ENCODE results near the gene FAH. TPM values are rescaled to one million over a fixed set of nuclear protein-coding genes. Genes with fewer than 3 reads are reported as not detected.

FAH gene
- total and polyA plus RNA-seq, 2 experiments from 2014 or later = 16.3 to 20.3 TPM

DNA sequence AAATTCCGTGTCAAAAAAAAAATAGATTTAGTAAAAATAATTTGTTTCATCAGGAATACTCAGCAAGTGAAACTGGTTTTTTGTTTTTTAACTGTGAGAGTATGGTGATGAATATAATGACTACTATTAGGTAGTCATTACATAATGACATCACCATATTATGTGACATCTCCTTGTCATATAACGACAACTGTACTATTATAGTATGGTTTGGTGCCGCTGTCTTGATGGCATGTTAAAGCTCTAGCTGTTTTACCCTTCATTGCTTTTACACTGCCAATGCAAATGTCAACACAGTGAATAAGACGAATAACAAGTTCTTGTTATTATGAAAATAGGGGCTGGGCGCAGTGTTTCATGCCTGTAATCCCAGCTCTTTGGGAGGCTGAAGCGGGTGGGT, 45.6 kb upstream of the FAH start (continued):
- TF ChIP-seq, protein P1, sequence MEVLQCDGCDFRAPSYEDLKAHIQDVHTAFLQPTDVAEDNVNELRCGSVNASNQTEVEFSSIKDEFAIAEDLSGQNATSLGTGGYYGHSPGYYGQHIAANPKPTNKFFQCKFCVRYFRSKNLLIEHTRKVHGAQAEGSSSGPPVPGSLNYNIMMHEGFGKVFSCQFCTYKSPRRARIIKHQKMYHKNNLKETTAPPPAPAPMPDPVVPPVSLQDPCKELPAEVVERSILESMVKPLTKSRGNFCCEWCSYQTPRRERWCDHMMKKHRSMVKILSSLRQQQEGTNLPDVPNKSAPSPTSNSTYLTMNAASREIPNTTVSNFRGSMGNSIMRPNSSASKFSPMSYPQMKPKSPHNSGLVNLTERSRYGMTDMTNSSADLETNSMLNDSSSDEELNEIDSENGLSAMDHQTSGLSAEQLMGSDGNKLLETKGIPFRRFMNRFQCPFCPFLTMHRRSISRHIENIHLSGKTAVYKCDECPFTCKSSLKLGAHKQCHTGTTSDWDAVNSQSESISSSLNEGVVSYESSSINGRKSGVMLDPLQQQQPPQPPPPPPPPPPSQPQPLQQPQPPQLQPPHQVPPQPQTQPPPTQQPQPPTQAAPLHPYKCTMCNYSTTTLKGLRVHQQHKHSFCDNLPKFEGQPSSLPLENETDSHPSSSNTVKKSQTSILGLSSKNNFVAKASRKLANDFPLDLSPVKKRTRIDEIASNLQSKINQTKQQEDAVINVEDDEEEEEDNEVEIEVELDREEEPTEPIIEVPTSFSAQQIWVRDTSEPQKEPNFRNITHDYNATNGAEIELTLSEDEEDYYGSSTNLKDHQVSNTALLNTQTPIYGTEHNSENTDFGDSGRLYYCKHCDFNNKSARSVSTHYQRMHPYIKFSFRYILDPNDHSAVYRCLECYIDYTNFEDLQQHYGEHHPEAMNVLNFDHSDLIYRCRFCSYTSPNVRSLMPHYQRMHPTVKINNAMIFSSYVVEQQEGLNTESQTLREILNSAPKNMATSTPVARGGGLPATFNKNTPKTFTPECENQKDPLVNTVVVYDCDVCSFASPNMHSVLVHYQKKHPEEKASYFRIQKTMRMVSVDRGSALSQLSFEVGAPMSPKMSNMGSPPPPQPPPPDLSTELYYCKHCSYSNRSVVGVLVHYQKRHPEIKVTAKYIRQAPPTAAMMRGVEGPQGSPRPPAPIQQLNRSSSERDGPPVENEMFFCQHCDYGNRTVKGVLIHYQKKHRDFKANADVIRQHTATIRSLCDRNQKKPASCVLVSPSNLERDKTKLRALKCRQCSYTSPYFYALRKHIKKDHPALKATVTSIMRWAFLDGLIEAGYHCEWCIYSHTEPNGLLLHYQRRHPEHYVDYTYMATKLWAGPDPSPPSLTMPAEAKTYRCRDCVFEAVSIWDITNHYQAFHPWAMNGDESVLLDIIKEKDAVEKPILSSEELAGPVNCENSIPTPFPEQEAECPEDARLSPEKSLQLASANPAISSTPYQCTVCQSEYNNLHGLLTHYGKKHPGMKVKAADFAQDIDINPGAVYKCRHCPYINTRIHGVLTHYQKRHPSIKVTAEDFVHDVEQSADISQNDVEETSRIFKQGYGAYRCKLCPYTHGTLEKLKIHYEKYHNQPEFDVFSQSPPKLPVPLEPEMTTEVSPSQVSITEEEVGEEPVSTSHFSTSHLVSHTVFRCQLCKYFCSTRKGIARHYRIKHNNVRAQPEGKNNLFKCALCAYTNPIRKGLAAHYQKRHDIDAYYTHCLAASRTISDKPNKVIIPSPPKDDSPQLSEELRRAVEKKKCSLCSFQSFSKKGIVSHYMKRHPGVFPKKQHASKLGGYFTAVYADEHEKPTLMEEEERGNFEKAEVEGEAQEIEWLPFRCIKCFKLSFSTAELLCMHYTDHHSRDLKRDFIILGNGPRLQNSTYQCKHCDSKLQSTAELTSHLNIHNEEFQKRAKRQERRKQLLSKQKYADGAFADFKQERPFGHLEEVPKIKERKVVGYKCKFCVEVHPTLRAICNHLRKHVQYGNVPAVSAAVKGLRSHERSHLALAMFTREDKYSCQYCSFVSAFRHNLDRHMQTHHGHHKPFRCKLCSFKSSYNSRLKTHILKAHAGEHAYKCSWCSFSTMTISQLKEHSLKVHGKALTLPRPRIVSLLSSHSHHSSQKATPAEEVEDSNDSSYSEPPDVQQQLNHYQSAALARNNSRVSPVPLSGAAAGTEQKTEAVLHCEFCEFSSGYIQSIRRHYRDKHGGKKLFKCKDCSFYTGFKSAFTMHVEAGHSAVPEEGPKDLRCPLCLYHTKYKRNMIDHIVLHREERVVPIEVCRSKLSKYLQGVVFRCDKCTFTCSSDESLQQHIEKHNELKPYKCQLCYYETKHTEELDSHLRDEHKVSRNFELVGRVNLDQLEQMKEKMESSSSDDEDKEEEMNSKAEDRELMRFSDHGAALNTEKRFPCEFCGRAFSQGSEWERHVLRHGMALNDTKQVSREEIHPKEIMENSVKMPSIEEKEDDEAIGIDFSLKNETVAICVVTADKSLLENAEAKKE (CRISPR knock-in tag; IDR thresholded peaks at IDR 0.05) = no peak
- TF ChIP-seq JUNB (IDR thresholded peaks at IDR 0.05; ENCODE audit: unreplicated experiment) (no peak), STAT1 (IDR thresholded peaks at IDR 0.05; ENCODE audit: unreplicated experiment) (no peak), ZNF331 (CRISPR knock-in tag; IDR thresholded peaks at IDR 0.05; ENCODE audit: low read depth) (no peak)
- TF ChIP-seq, protein P2, sequence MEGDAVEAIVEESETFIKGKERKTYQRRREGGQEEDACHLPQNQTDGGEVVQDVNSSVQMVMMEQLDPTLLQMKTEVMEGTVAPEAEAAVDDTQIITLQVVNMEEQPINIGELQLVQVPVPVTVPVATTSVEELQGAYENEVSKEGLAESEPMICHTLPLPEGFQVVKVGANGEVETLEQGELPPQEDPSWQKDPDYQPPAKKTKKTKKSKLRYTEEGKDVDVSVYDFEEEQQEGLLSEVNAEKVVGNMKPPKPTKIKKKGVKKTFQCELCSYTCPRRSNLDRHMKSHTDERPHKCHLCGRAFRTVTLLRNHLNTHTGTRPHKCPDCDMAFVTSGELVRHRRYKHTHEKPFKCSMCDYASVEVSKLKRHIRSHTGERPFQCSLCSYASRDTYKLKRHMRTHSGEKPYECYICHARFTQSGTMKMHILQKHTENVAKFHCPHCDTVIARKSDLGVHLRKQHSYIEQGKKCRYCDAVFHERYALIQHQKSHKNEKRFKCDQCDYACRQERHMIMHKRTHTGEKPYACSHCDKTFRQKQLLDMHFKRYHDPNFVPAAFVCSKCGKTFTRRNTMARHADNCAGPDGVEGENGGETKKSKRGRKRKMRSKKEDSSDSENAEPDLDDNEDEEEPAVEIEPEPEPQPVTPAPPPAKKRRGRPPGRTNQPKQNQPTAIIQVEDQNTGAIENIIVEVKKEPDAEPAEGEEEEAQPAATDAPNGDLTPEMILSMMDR (conservative IDR thresholded peaks at IDR 0.05; ENCODE audit: low read depth in 2 of 2) = no peak

DNA sequence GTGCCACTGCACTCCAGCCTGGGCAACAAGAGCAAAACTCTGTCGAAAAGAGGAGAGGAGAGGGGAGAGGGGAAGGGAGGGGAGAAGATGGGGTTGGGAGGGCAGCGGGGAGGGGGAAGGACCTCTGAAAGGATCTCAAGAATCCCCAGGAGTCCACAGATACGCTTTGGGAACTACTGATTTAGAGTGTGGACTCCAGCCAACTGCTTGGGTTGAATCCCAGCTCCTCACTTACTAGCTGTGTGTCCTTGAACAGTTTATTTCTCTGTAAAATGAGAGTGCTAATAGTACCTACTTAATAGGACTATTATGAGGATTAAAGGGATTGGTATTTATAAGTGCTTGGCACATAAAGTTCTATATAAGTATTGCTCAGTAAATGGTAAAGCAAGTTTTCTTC, 45.0 kb upstream of the FAH start:
- ATAC-seq (peak; percentile 21; the same call in 1 of the 3 replicates), DNase-seq (ENCODE audit: low spot score) (peak; percentile 11)
- Mint-ChIP-seq H3K36me3 (ENCODE audit: low read depth) (peaks cover 5% of the 10 kb centered on the region; the same call in 1 of the 3 replicates), H3K4me1 (peaks cover 18% of the 10 kb centered on the region), H3K9me3 (no peaks in the 10 kb centered on the region), H3K4me3 (no peak overlapping the region), H3K27ac (no peak overlapping the region), H3K27me3 (ENCODE audit: insufficient read depth, low read depth, poor library complexity) (no peaks in the 10 kb centered on the region)
- Histone ChIP-seq H3K4me3 (no peak overlapping the region), H3K27ac (ENCODE audit: low read depth) (no peak overlapping the region), H3K27me3 (ENCODE audit: insufficient read depth) (no peaks in the 10 kb centered on the region), H4K20me1 (replicated peaks; ENCODE audit: insufficient read depth) (peaks cover 37% of the 10 kb centered on the region), H3K4me2 (no peak overlapping the region), H3K4me1 (ENCODE audit: insufficient read depth) (peaks cover 12% of the 10 kb centered on the region), H2AFZ (no peak overlapping the region), H3K79me2 (replicated peaks; ENCODE audit: insufficient read depth) (peaks cover 100% of the 10 kb centered on the region), H3K36me3 (ENCODE audit: insufficient read depth) (no peaks in the 10 kb centered on the region), H3F3A (replicated peaks; ENCODE audit: low read depth) (no peaks in the 10 kb centered on the region), H3K9me2 (ENCODE audit: insufficient read depth) (no peaks in the 10 kb centered on the region)
- TF ChIP-seq ETS1 (IDR thresholded peaks at IDR 0.05) (no peak), EZH2 (IDR thresholded peaks at IDR 0.05; ENCODE audit: low read depth, unreplicated experiment) (no peak), EZH2phosphoT487 (IDR thresholded peaks at IDR 0.05; ENCODE audit: unreplicated experiment) (no peak)
